Endodermal cell (in vitro differentiated cells): Measurements from ENCODE around the gene CTNNA2. TPM values are rescaled to one million over a fixed set of nuclear protein-coding genes. Genes with fewer than 3 reads are reported as not detected.
A peak's percentile ranks its signal among the peaks of the same experiment; 100 is the strongest.

ENCODE experiments used
- DNase-seq: peaks from one replicate; pipeline ENCODE4 v3.0.0-alpha.2; 2017
- H3K27ac ChIP-seq: 2 replicates; pipeline ENCODE4 v1.5.1; 2013; ENCODE audit warnings: mild to moderate bottlenecking, low read depth, low read length, moderate library complexity
- H3K27me3 ChIP-seq: 2 replicates; pipeline ENCODE4 v1.6.1; 2013; ENCODE audit warnings: mild to moderate bottlenecking, low read length, moderate library complexity; ENCODE audit not compliant: insufficient read depth, control insufficient read depth, poor library complexity, severe bottlenecking
- H3K36me3 ChIP-seq: 2 replicates; pipeline ENCODE4 v1.7.0; 2013; ENCODE audit warnings: mild to moderate bottlenecking, low read length, moderate library complexity; ENCODE audit not compliant: control insufficient read depth, insufficient read depth
- H3K4me1 ChIP-seq: one replicate; pipeline ENCODE4 v1.7.0; 2013; ENCODE audit warnings: low read length; ENCODE audit not compliant: control insufficient read depth, insufficient read depth
- H3K4me3 ChIP-seq: 2 replicates; pipeline ENCODE4 v1.5.1; 2013; ENCODE audit warnings: mild to moderate bottlenecking, low read length, moderate library complexity
- H3K9ac ChIP-seq: 2 replicates; pipeline ENCODE4 v1.6.1; 2013; ENCODE audit warnings: mild to moderate bottlenecking, low read length, moderate library complexity; ENCODE audit not compliant: poor library complexity, severe bottlenecking; ENCODE audit errors: extremely low read depth
- H3K9me3 ChIP-seq: 2 replicates; pipeline ENCODE4 v1.6.1; 2013; ENCODE audit warnings: mild to moderate bottlenecking, low read length, moderate library complexity; ENCODE audit not compliant: control insufficient read depth
- H3K27ac Mint-ChIP-seq: 2 replicates; pipeline ENCODE4 v1.8.0; 2020; ENCODE audit warnings: mixed read lengths
- H3K27me3 Mint-ChIP-seq: 2 replicates; pipeline ENCODE4 v1.8.0; 2021; ENCODE audit warnings: mild to moderate bottlenecking, mixed read lengths; ENCODE audit not compliant: insufficient read depth
- H3K36me3 Mint-ChIP-seq: 2 replicates; pipeline ENCODE4 v1.8.0; 2020; ENCODE audit warnings: low read depth, mixed read lengths
- H3K4me1 Mint-ChIP-seq: 2 replicates; pipeline ENCODE4 v1.8.0; 2020; ENCODE audit warnings: mixed read lengths
- H3K4me3 Mint-ChIP-seq: 2 replicates; pipeline ENCODE4 v1.8.0; 2020; ENCODE audit warnings: mild to moderate bottlenecking, moderate library complexity, mixed read lengths
- H3K9me3 Mint-ChIP-seq: 2 replicates; pipeline ENCODE4 v1.8.0; 2020; ENCODE audit warnings: mild to moderate bottlenecking, mixed read lengths
- whole genome bisulfite sequencing, 2 experiments: methylation state at CpG; one replicate each; pipeline versions ENCODE4 v1.1.5 to v1.1.7; 2013; ENCODE audit warnings: missing lambda C conversion rate in 2 of 2, mixed read lengths in 1 of 2; ENCODE audit not compliant: insufficient coverage in 1 of 2, insufficient read length in 1 of 2; 5-methylcytosine and 5-hydroxymethylcytosine counted together
- long read RNA-seq, 4 experiments: library from polyadenylated mRNA in 2 of 4; library from RNA in 1 of 4; library from capped mRNA in 1 of 4; stranded (forward) in 3 of 4; unstranded in 1 of 4; transcript quantifications; one replicate each; pipeline ENCODE4 v2.0.0, GENCODE V29; 2020 to 2021; ENCODE audit warnings: inconsistent platforms in 1 of 4
- polyA plus RNA-seq, 2 experiments: library from polyadenylated mRNA; stranded (reverse); fragments of 50-300 nt; gene quantifications; one replicate each; pipeline ENCODE4 v1.2.3, GENCODE V29; 2013
- total RNA-seq, 2 donors: library from RNA; stranded (reverse); fragmentation: NEBNext Ultra II Directional in 1 of 2; extraction: Animal tissue kit (Norgen Biotek cat#: 25700) in 1 of 2; gene quantifications; 2 replicates in 1 of 2; 3 replicates in 1 of 2; pipeline ENCODE4 v1.2.1, GENCODE V29; 2021
- TF ChIP-seq, protein P1 (sequence below): fragments of 200-600 bp; sonication (generic); conservative IDR thresholded peaks from 2 replicates; pipeline ENCODE4 v1.5.0; 2021; ENCODE audit warnings: antibody characterized with exemption, mild to moderate bottlenecking

CTNNA2 gene
- 1 to 10 TPM; 7.7 to 9.8 TPM for total RNA-seq
- polyA plus RNA-seq (2013, experiment 1 of 2): 15.0 TPM
- polyA plus RNA-seq (2013, experiment 2 of 2): 11.4 TPM
- long read RNA-seq, experiment 1, partial matches to known transcripts: 2 of 3 reads
- long read RNA-seq, experiment 1, other reads (novel, unspliced or antisense): 1 of 3 reads
- long read RNA-seq, experiment 2, partial matches to known transcripts: 1 of 11 reads
- long read RNA-seq, experiment 2, other reads (novel, unspliced or antisense): 10 of 11 reads
- long read RNA-seq, experiment 3, partial matches to known transcripts: 1 of 18 reads
- long read RNA-seq, experiment 3, other reads (novel, unspliced or antisense): 17 of 18 reads
- long read RNA-seq, experiment 4, partial matches to known transcripts: 2 of 4 reads
- long read RNA-seq, experiment 4, other reads (novel, unspliced or antisense): 2 of 4 reads

DNA sequence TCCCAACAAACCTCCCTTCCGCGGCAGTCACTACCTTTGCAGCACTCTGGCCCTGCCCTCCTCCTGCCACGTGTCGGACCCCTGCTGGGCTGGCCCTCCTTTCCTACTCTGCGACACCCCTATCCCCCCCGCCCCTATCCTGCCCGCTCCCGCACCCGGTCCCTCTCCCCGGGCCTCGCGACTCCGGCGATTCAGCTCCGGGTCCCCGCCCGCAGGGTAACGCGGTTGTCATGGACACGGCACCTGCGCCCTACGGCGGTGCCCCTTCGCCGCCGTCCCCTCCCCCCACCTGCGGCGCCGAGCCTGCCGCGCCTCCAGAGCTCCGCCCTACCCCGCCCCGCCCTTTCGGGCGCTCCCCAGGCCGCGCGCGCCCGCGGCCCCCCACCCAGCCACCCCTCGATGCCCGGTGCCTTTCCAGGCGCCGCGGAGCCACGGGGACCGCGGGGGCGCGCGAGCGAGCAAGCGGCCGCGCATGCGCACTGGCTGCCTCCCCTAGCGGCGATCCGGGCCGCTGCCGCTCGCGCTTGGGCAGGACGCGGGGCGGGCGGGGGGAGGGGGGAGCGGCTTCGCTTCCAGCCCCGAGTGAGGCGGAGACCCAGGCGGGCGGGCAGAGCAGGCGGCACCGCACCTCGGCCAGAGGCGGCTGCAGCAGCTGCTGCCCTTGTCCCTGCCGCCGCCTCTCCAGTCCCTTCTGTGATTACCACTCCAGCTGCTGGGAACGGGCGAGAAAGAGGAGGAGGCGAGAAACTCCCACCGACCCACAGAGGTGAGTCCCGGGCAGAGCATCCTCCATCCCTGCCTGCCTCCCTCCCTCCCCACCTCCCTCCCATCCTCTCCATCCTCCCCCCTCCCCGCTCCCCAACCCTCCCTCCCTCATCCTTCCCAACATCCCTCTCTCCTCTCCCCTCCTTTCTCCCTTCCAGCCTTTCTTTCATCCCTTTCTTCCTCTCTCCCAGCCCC lies at the start of gene CTNNA2:
Gene CTNNA2, plus strand, starts transcription at position 610 of the 960 bp plus-strand sequence.
- DNase-seq: peak; percentile 95
- H3K27ac ChIP-seq: no peak within 1 kb of the TSS
- TF ChIP-seq, protein P1, sequence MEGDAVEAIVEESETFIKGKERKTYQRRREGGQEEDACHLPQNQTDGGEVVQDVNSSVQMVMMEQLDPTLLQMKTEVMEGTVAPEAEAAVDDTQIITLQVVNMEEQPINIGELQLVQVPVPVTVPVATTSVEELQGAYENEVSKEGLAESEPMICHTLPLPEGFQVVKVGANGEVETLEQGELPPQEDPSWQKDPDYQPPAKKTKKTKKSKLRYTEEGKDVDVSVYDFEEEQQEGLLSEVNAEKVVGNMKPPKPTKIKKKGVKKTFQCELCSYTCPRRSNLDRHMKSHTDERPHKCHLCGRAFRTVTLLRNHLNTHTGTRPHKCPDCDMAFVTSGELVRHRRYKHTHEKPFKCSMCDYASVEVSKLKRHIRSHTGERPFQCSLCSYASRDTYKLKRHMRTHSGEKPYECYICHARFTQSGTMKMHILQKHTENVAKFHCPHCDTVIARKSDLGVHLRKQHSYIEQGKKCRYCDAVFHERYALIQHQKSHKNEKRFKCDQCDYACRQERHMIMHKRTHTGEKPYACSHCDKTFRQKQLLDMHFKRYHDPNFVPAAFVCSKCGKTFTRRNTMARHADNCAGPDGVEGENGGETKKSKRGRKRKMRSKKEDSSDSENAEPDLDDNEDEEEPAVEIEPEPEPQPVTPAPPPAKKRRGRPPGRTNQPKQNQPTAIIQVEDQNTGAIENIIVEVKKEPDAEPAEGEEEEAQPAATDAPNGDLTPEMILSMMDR: peak; percentile 69

DNA sequence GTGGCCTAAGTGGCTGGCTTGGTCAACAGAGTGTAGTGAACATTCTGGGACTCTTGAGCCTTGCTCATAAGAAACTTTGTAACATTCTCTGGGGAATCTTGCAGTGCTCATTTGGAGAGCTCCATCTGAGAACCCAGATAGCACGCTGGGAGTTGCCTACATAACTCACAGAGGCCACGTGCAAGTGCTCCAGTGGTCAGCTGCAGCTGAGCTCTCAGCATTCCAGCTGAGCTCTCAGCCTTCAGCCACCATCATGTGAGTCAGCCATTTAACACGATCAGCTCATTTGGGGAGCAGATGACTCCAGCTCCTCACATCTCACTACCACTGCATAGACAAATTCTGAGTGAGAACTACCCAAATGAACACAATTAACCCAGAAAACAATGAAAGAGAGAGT lies 25.5 kb upstream of the CTNNA2 start:
- H3K9ac ChIP-seq: no peak overlapping the region
- no peak overlapping the region for H3K27ac ChIP-seq
- no peak overlapping the region for H3K4me3 ChIP-seq
- H3K4me1 ChIP-seq: no peaks in the 10 kb centered on the region
- H3K9me3 ChIP-seq: no peaks in the 10 kb centered on the region
- no peaks in the 10 kb centered on the region for H3K9me3 Mint-ChIP-seq
- DNase-seq: no peak
- WGBS, 2 experiments: 73 to 88% methylated on average over 2 to 3 of the region's 3 CpGs
- no peak overlapping the region for H3K27ac Mint-ChIP-seq
- H3K27me3 ChIP-seq: no peaks in the 10 kb centered on the region
- H3K4me3 Mint-ChIP-seq: no peak overlapping the region
- peaks cover 3% of the 10 kb centered on the region for H3K4me1 Mint-ChIP-seq
- H3K27me3 Mint-ChIP-seq: no peaks in the 10 kb centered on the region
- H3K36me3 ChIP-seq: no peaks in the 10 kb centered on the region
- TF ChIP-seq, protein P1: no peak
- no peaks in the 10 kb centered on the region for H3K36me3 Mint-ChIP-seq

More for the DNA sequence above, at the start of gene CTNNA2:
- Histone ChIP-seq H3K27me3 (peaks cover 40% of the 10 kb centered on the region), H3K4me1 (no peaks in the 10 kb centered on the region), H3K36me3 (no peaks in the 10 kb centered on the region), H3K4me3 (peak within 1 kb of the TSS; percentile 79), H3K9ac (no peak within 1 kb of the TSS), H3K9me3 (no peaks in the 10 kb centered on the region)
- Mint-ChIP-seq H3K27ac (no peak within 1 kb of the TSS), H3K4me1 (peaks cover 9% of the 10 kb centered on the region), H3K36me3 (no peaks in the 10 kb centered on the region), H3K9me3 (no peaks in the 10 kb centered on the region), H3K27me3 (peaks cover 45% of the 10 kb centered on the region), H3K4me3 (peak within 1 kb of the TSS; percentile 64)
- WGBS, 2 experiments: 0% methylated on average over 2 to 87 of the region's 87 CpGs

DNA sequence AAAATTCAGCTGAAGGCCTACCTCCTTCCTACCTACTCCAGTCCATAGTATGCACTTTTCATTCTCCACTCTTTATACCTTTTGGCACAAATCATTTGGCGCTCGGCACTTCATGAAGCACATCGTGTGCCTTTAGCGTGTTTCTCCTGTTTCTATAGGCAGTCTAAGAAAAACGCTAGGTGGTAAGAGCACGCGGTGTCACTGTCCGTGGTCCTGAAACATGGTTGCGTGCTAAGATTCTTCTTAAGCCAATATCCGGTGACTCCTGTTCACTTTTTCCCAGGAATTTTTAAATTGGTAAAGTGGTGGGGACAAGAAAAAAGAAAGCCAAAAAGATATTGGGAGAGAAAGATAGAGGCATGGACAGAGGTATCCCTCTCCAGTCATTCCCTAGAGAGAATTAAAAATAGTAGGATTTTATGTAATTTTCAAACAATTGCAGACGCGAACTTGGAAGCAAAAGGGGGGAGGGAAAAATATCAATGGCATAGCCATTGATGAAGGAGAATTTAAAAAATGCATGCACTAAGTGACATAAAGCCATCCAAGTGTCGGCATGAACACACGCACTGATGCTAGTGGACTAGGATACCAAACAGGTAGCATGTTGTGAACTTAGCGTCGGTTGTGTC lies 1.4 kb upstream of the CTNNA2 start:
- Histone ChIP-seq H3K4me1 (no peaks in the 10 kb centered on the region), H3K4me3 (no peak overlapping the region), H3K9ac (no peak overlapping the region), H3K27ac (no peak overlapping the region), H3K36me3 (no peaks in the 10 kb centered on the region), H3K27me3 (peaks cover 44% of the 10 kb centered on the region), H3K9me3 (no peaks in the 10 kb centered on the region)
- H3K4me3 Mint-ChIP-seq: peak overlapping the region; percentile 64
- peaks cover 9% of the 10 kb centered on the region for H3K4me1 Mint-ChIP-seq
- no peaks in the 10 kb centered on the region for H3K9me3 Mint-ChIP-seq
- peak; percentile 90 for DNase-seq
- H3K27me3 Mint-ChIP-seq: peaks cover 47% of the 10 kb centered on the region
- TF ChIP-seq, protein P1: no peak
- no peaks in the 10 kb centered on the region for H3K36me3 Mint-ChIP-seq
- no peak overlapping the region for H3K27ac Mint-ChIP-seq
- WGBS, 2 experiments: 22 to 37% methylated on average over 13 to 16 of the region's 16 CpGs
